ENCODE measurements around the gene SLC46A3. TPM values are rescaled to one million over a fixed set of nuclear protein-coding genes. Genes with fewer than 3 reads are reported as not detected.

The SLC46A3 gene
- total RNA-seq, 1 donor from 2014 or later = 11.8 TPM

GRCh38 chr13:28725046-28725610, 6.4 kb upstream of the SLC46A3 start:
- DNase-seq (no peak), ATAC-seq (ENCODE audit: low read depth) (no peak)
- Mint-ChIP-seq H3K9me3 (no peaks in the 10 kb centered on the region), H3K27ac (no peak overlapping the region), H3K36me3 (ENCODE audit: low read depth) (no peaks in the 10 kb centered on the region), H3K4me1 (no peaks in the 10 kb centered on the region), H3K4me3 (no peak overlapping the region), H3K27me3 (peaks cover 18% of the 10 kb centered on the region)
- POLR2A ChIA-PET = no interaction called here
- TF ChIP-seq CTCF (IDR thresholded peaks at IDR 0.05) = no peak
- intact Hi-C loops (cut with micrococcal nuclease) = no loop called here
- CTCF ChIA-PET = no interaction called here

- DNase-seq = no peak
- ChIA-PET POLR2A (no interaction called here), CTCF (no interaction called here)
- TF ChIP-seq CTCF (IDR thresholded peaks at IDR 0.05) = no peak
- intact Hi-C loops (cut with micrococcal nuclease) = no loop called here
- H3K36me3 Mint-ChIP-seq (ENCODE audit: low read depth) = peaks cover 3% of the 10 kb centered on the region
- no peaks in the 10 kb centered on the region for H3K9me3 Mint-ChIP-seq
- no peak overlapping the region for H3K27ac Mint-ChIP-seq
- peaks cover 18% of the 10 kb centered on the region for H3K27me3 Mint-ChIP-seq
- H3K4me3 Mint-ChIP-seq = no peak overlapping the region
- ATAC-seq (ENCODE audit: low read depth) = no peak
- peaks cover 8% of the 10 kb centered on the region for H3K4me1 Mint-ChIP-seq
These were observed 5.0 kb upstream of the SLC46A3 start for GRCh38 chr13:28723806-28724205.

GRCh38 chr13:28719227-28720055, 671 bp upstream of the SLC46A3 start:
- H3K36me3 Mint-ChIP-seq (ENCODE audit: low read depth) = peaks cover 6% of the 10 kb centered on the region
- H3K9me3 Mint-ChIP-seq = no peaks in the 10 kb centered on the region
- H3K4me1 Mint-ChIP-seq = peaks cover 23% of the 10 kb centered on the region
- peaks cover 2% of the 10 kb centered on the region for H3K27me3 Mint-ChIP-seq
- ChIA-PET POLR2A (interaction anchor here (0.5 to 4.3 kb wide), 3 partner anchors 9 to 61 kb away, joined by 3 to 37 read pairs (median 14); partner anchors contain the start of gene POMP), CTCF (interaction anchor here (1.2 kb wide), 1 partner anchor 14 kb away, joined by 3 read pairs; no protein-coding TSS in a partner anchor)
- no peak for TF ChIP-seq CTCF (IDR thresholded peaks at IDR 0.05)
- intact Hi-C loops (cut with micrococcal nuclease) = loop anchor here (1.0 to 10.0 kb wide), 9 partner anchors 60 to 1935 kb away; partner anchors contain the start of genes MTIF3, POMP and RPL21
- H3K27ac Mint-ChIP-seq = peak overlapping the region; percentile 92
- DNase-seq = no peak
- ATAC-seq (ENCODE audit: low read depth) = no peak
- peak overlapping the region; percentile 92 for H3K4me3 Mint-ChIP-seq

GRCh38 chr13:28718196-28718542, 601 bp downstream of the SLC46A3 start:
- H3K27me3 Mint-ChIP-seq = no peaks in the 10 kb centered on the region
- peak overlapping the region; percentile 92 for H3K27ac Mint-ChIP-seq
- ChIA-PET POLR2A (interaction anchor here (1.2 to 4.3 kb wide), 3 partner anchors 10 to 1097 kb away, joined by 5 to 37 read pairs (median 14); partner anchors contain the start of genes LNX2 and POMP), CTCF (interaction anchor here (1.2 kb wide), 1 partner anchor 13 kb away, joined by 3 read pairs; no protein-coding TSS in a partner anchor)
- intact Hi-C loops (cut with micrococcal nuclease) = loop anchor here (1.0 to 10.0 kb wide), 8 partner anchors 10 to 1933 kb away; partner anchors contain the start of genes MTIF3 and RPL21
- ATAC-seq (ENCODE audit: low read depth) (no peak), DNase-seq (no peak)
- H3K4me1 Mint-ChIP-seq = peaks cover 23% of the 10 kb centered on the region
- no peaks in the 10 kb centered on the region for H3K9me3 Mint-ChIP-seq
- H3K36me3 Mint-ChIP-seq (ENCODE audit: low read depth) = peaks cover 10% of the 10 kb centered on the region
- H3K4me3 Mint-ChIP-seq = peak overlapping the region; percentile 92
- no peak for TF ChIP-seq CTCF (IDR thresholded peaks at IDR 0.05)

- ATAC-seq (ENCODE audit: low read depth) (no peak), DNase-seq (no peak)
- CTCF ChIA-PET = no interaction called here
- H3K36me3 Mint-ChIP-seq (ENCODE audit: low read depth) = peaks cover 18% of the 10 kb centered on the region
- no peak for TF ChIP-seq CTCF (IDR thresholded peaks at IDR 0.05)
- H3K4me3 Mint-ChIP-seq = peak overlapping the region; percentile 62
- peak overlapping the region; percentile 50 for H3K27ac Mint-ChIP-seq
- POLR2A ChIA-PET = interaction anchor here (0.6 to 4.3 kb wide), 5 partner anchors 9 to 80 kb away, joined by 3 to 37 read pairs (median 3); partner anchors contain the start of gene POMP
- H3K9me3 Mint-ChIP-seq = no peaks in the 10 kb centered on the region
- peaks cover 23% of the 10 kb centered on the region for H3K4me1 Mint-ChIP-seq
- intact Hi-C loops (cut with micrococcal nuclease) = loop anchor here (5.0 to 10.0 kb wide), 6 partner anchors 285 to 1932 kb away; partner anchors contain the start of genes MTIF3 and RPL21
- H3K27me3 Mint-ChIP-seq = no peaks in the 10 kb centered on the region
These were observed 1.6 kb downstream of the SLC46A3 start for GRCh38 chr13:28717170-28717569.
